Right lobe of liver (tissue), 6 donors: ENCODE measurements around the gene FGA. TPM values are rescaled to one million over a fixed set of nuclear protein-coding genes. Genes with fewer than 3 reads are reported as not detected.
"Not testable (repeated sequence)": the region's sequence is repeated elsewhere in the genome, so short reads cannot be mapped to it uniquely, and the experiment has no call there.

ENCODE experiments used
- ATAC-seq, 4 donors: fragments of 200-7000 bp; cut with Tn5 transposase; one replicate each; pipeline ENCODE4 v1.9.1; 2020; ENCODE audit warnings: mild to moderate bottlenecking in 4 of 4, moderate library complexity in 4 of 4
- DNase-seq, 3 donors: peaks; one replicate each; pipeline ENCODE4 v3.0.0-alpha.2; 2020
- H3K27ac ChIP-seq, 3 donors: fragments of 200-600 bp; one replicate each; pipeline ENCODE4 v1.8.0; 2022
- H3K27me3 ChIP-seq, 2 donors: fragments of 200-600 bp; one replicate each; pipeline ENCODE4 v1.8.0; 2022
- H3K36me3 ChIP-seq, 4 donors: fragments of 200-600 bp; sonication (generic) in 1 of 4; one replicate each; pipeline versions ENCODE4 v1.5.1 to v1.8.0; 2017 to 2022; ENCODE audit warnings: control low read depth in 1 of 4
- H3K4me1 ChIP-seq, 4 donors: fragments of 200-600 bp; sonication (generic) in 1 of 4; one replicate each; pipeline versions ENCODE4 v1.5.1 to v1.8.0; 2017 to 2022; ENCODE audit warnings: control low read depth in 1 of 4
- H3K4me3 ChIP-seq, 3 donors: fragments of 200-600 bp; one replicate each; pipeline ENCODE4 v1.8.0; 2022
- H3K9me3 ChIP-seq, 4 donors: fragments of 200-600 bp; sonication (generic) in 1 of 4; one replicate each; pipeline versions ENCODE4 v1.5.1 to v1.8.0; 2017 to 2022; ENCODE audit warnings: control low read depth in 1 of 4
- CTCF ChIP-seq, 4 donors: fragments of 200-600 bp in 3 of 4; fragments of 450-650 bp in 1 of 4; IDR thresholded peaks; one replicate each; pipeline versions ENCODE4 v1.5.1 to v1.8.0; 2016 to 2022; ENCODE audit warnings: antibody characterized with exemption in 4 of 4, mild to moderate bottlenecking in 2 of 4
- POLR2A ChIP-seq: fragments of 450-650 bp; IDR thresholded peaks from one replicate; pipeline ENCODE4 v1.6.1; 2017; ENCODE audit warnings: antibody characterized with exemption, mild to moderate bottlenecking
- WGBS: methylation state at CpG from one replicate; pipeline ENCODE4 v1.1.6; 2018; ENCODE audit warnings: low coverage, low lambda C conversion rate; ENCODE audit not compliant: insufficient coverage; ENCODE audit errors: missing lambda C conversion rate; 5-methylcytosine and 5-hydroxymethylcytosine counted together
- intact Hi-C, 2 donors: fragments of 100-400 bp; cut with DNase I; formaldehyde crosslinking; loops; one replicate each; pipeline versions ENCODE4 v1.11.2 to v1.14.1; 2022
- total RNA-seq, 6 experiments: library from RNA; depleted of rRNA in 2 of 6; stranded (reverse); fragments of >200 nt in 2 of 6; fragmentation: NEBNext Ultra II Directional in 3 of 6; extraction: Animal tissue kit (Norgen Biotek cat#: 25700) in 3 of 6; gene quantifications; one replicate each; pipeline versions ENCODE4 v1.1.0 to v1.2.4, GENCODE V29; 2016 to 2023
- donor health status: DM: no; HTN: yes; CAD: no.
- donor health status: DM: no; HTN: no; CAD: no.
- donor health status: DM: no; HTN: no; CAD: no.
- donor health status: DM: no; HTN: yes; CAD: no.
- donor health status: DM: no; HTN: yes; CAD: no.

The FGA gene
- total RNA-seq, 6 experiments from 2014 or later = 8,384 to 20,319 (median 15,496) TPM

DNA sequence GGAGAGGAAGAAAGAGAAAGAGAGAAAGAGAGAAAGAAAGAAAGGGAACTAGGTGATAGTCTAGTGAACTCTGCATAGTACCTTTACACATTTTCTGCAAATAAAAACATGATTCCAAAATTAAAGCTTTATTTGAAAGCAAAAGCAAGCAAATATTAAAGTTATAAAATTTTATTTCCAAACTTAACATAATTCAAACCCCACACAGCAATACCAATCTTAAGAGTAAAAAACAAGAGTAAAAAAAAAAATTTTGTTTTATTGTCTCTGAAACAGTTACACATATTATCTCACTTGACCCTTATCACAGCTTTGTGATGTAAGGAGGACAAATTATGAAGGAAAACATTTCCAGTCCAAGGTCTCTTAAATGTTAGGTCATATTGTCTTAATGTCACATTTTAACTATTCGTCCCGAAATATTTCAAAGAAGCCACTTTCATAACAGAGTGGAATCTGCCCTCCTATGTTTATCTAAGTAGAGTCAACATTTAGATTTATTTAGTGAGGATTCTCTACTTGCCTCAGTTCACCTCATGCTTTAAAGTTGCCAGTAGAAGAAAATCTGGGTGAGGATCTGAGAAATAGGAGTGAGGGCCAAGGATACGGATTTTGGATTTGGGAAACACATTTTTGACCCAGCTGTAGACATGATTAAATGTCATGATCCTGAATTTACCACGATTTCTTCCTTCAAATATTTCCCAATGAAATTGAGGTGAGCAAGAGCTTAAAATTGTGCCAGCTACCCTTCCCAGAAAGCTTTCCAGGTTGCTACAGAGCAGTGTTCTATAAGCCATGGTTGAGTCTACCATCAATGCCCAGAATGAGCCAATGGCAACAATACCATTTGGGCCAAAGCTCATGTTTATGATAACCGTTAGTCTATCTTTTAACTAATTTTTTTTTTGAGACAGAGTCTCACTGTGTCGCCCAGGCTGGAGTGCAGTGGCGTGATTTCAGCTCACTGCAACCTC, 7.5 kb upstream of the FGA start:
- Histone ChIP-seq H3K4me1 (peaks cover 0 to 46% (median 11%) of the 10 kb centered on the region in 4 donors), H3K9me3 (no peaks in the 10 kb centered on the region), H3K4me3 (peak overlapping the region in 2 of 3 donors; percentile 9 to 25), H3K36me3 (no peaks in the 10 kb centered on the region), H3K27ac (peak overlapping the region; percentile 68 to 88 (median 75)), H3K27me3 (no peaks in the 10 kb centered on the region)
- TF ChIP-seq POLR2A (peak; percentile 13), CTCF (IDR thresholded peaks at IDR 0.05) (no peak)
- ATAC-seq = peak; percentile 38 to 74 (median 62)
- no peak for DNase-seq
- intact Hi-C loops = no loop called here
- WGBS = 20% methylated on average over 7 of the region's 7 CpGs

- H3K9me3 ChIP-seq, intact Hi-C loops, H3K27me3 ChIP-seq, H3K36me3 ChIP-seq, DNase-seq: not testable (repeated sequence)
- Histone ChIP-seq H3K27ac (peak overlapping the region; percentile 30 to 88 (median 63)), H3K4me1 (peaks cover 0 to 53% (median 13%) of the 10 kb centered on the region in 4 donors), H3K4me3 (peak overlapping the region in 2 of 3 donors; percentile 1 to 4)
- peak in 3 of 4 donors; percentile 6 to 26 (median 17) for ATAC-seq
- WGBS = 46% methylated on average over 11 of the region's 11 CpGs
Observed at GRCh38 chr4:154597281-154597680, 6.7 kb upstream of the FGA start.

GRCh38 chr4:154595807-154596206, 5.3 kb upstream of the FGA start:
- H3K27ac ChIP-seq = peak overlapping the region in 2 of 3 donors; percentile 63 to 88
- H3K9me3 ChIP-seq = no peaks in the 10 kb centered on the region
- intact Hi-C loops = no loop called here
- peaks cover 0 to 65% (median 13%) of the 10 kb centered on the region in 4 donors for H3K4me1 ChIP-seq
- ATAC-seq (peak; percentile 24 to 43 (median 39)), DNase-seq (no peak)
- H3K36me3 ChIP-seq = no peaks in the 10 kb centered on the region
- TF ChIP-seq POLR2A (no peak), CTCF (IDR thresholded peaks at IDR 0.05) (no peak)
- H3K4me3 ChIP-seq = no peak overlapping the region
- H3K27me3 ChIP-seq = no peaks in the 10 kb centered on the region

DNA sequence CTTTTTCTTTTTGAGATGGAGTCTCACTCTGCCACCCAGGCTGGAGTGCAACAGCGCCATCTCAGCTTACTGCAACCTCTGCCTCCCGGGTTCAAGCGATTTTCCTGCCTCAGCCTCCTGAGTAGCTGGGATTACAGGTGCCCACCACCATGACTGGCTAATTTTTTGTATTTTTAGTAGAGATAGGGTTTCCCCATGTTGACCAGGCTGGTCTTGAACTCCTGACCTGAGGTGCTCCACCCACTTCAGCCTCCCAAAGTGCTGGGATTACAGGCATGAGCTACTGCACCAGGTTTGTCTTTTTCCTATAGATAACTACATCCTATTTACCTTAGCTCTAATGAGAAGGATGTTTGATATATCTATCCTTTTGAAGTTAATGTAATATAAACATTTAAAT, 3.8 kb upstream of the FGA start:
- WGBS = 76% methylated on average over 3 of the region's 3 CpGs
- DNase-seq, ATAC-seq, H3K4me3 ChIP-seq, H3K27me3 ChIP-seq, H3K9me3 ChIP-seq, intact Hi-C loops, H3K36me3 ChIP-seq: not testable (repeated sequence)
- peak overlapping the region in 1 of 3 donors; percentile 90 for H3K27ac ChIP-seq
- H3K4me1 ChIP-seq = peaks cover 0 to 58% (median 13%) of the 10 kb centered on the region in 4 donors

- Histone ChIP-seq H3K4me3 (no peak overlapping the region), H3K27ac (peak overlapping the region; percentile 8 to 90 (median 26)), H3K27me3 (no peaks in the 10 kb centered on the region), H3K36me3 (peaks cover 0 to 15% (median 7%) of the 10 kb centered on the region in 4 donors), H3K9me3 (no peaks in the 10 kb centered on the region), H3K4me1 (peaks cover 0 to 53% (median 13%) of the 10 kb centered on the region in 4 donors)
- WGBS = 54% methylated on average over 2 of the region's 2 CpGs
- intact Hi-C loops = no loop called here
- TF ChIP-seq POLR2A (no peak), CTCF (IDR thresholded peaks at IDR 0.05) (no peak)
- ATAC-seq = no peak
- no peak for DNase-seq
Observed at GRCh38 chr4:154593868-154594267, 3.3 kb upstream of the FGA start.
